GM19240 (cell line): Measurements from ENCODE around the gene CCDC178.
"Not testable (repeated sequence)": the region's sequence is repeated elsewhere in the genome, so short reads cannot be mapped to it uniquely, and the experiment has no call there.

Experiments
- DNase-seq: peaks from one replicate; pipeline ENCODE4 v3.0.0; 2011; ENCODE audit warnings: low spot score; ENCODE audit not compliant: insufficient read length

CCDC178 gene

GRCh38 chr18:33440060-33441043, at the start of gene CCDC178:
Gene CCDC178, minus strand, starts transcription at chr18:33440721. Its CDS starts 28,633 bp downstream, at chr18:33412088.
- no peak for DNase-seq

- DNase-seq, result no peak
These were observed 43.4 kb upstream of the CCDC178 start for GRCh38 chr18:33483908-33484307.

- no peak for DNase-seq
These were observed 32.0 kb upstream of the CCDC178 start for GRCh38 chr18:33472509-33472908.

- no peak for DNase-seq
These were observed 29.7 kb upstream of the CCDC178 start for GRCh38 chr18:33470216-33470615.

GRCh38 chr18:33469699-33470098, 29.2 kb upstream of the CCDC178 start:
- DNase-seq, result no peak

- DNase-seq, result no peak
These were observed 27.0 kb upstream of the CCDC178 start for GRCh38 chr18:33467531-33467930.

GRCh38 chr18:33466822-33467221, 26.3 kb upstream of the CCDC178 start:
- DNase-seq, result no peak

- no peak for DNase-seq
These were observed 20.2 kb upstream of the CCDC178 start for GRCh38 chr18:33460681-33461080.

- DNase-seq, result no peak
These were observed 19.1 kb upstream of the CCDC178 start for GRCh38 chr18:33459612-33460011.

GRCh38 chr18:33446604-33447003, 6.1 kb upstream of the CCDC178 start:
- DNase-seq, result no peak

- DNase-seq, result no peak
These were observed 4.2 kb upstream of the CCDC178 start for GRCh38 chr18:33444709-33445108.

- DNase-seq, result no peak
These were observed 7.7 kb downstream of the CCDC178 start for GRCh38 chr18:33432857-33433256.

GRCh38 chr18:33427549-33427948, 13.0 kb downstream of the CCDC178 start:
- no peak for DNase-seq

- DNase-seq, result no peak
These were observed 16.1 kb downstream of the CCDC178 start for GRCh38 chr18:33424266-33424946.

- DNase-seq, result no peak
These were observed 19.3 kb downstream of the CCDC178 start for GRCh38 chr18:33421225-33421624.

GRCh38 chr18:33404244-33404873, 36.2 kb downstream of the CCDC178 start:
- no peak for DNase-seq

GRCh38 chr18:33398939-33399338, 41.6 kb downstream of the CCDC178 start:
- not testable (repeated sequence) for DNase-seq

GRCh38 chr18:33375829-33376228, 64.7 kb downstream of the CCDC178 start:
- no peak for DNase-seq

GRCh38 chr18:33372442-33372841, 68.1 kb downstream of the CCDC178 start:
- no peak for DNase-seq

GRCh38 chr18:33369711-33370449, 70.6 kb downstream of the CCDC178 start:
- no peak for DNase-seq

GRCh38 chr18:33356735-33357134, 83.8 kb downstream of the CCDC178 start:
- DNase-seq, result no peak
